Right ventricle myocardium superior (tissue), 1 donor: ENCODE measurements around the gene SPAG17. TPM values are rescaled to one million over a fixed set of nuclear protein-coding genes. Genes with fewer than 3 reads are reported as not detected.

ENCODE experiments used
- ATAC-seq: fragments of 200-7000 bp; cut with Tn5 transposase; one replicate; pipeline ENCODE4 v1.9.1; 2020; ENCODE audit warnings: mild to moderate bottlenecking; ENCODE audit not compliant: poor library complexity
- DNase-seq: peaks from one replicate; pipeline ENCODE4 v3.0.0-alpha.2; 2020
- intact Hi-C: fragments of 100-400 bp; cut with DNase I; formaldehyde crosslinking; loops from one replicate; pipeline ENCODE4 v1.11.2; 2022
- total RNA-seq: library from RNA; stranded (reverse); fragmentation: NEBNext Ultra II Directional; extraction: Animal tissue kit (Norgen Biotek cat#: 25700); gene quantifications from one replicate; pipeline ENCODE4 v1.2.1, GENCODE V29; 2021
- donor health status: DM: no; HTN: yes; CAD: no; lungs with severe emphysema.

The SPAG17 gene
- total RNA-seq, 1 donor from 2014 or later, result not detected

GRCh38 chr1:118183586-118183985, 1.4 kb downstream of the SPAG17 start:
- intact Hi-C loops, result no loop called here

GRCh38 chr1:118177998-118178397, 7.0 kb downstream of the SPAG17 start:
- ATAC-seq, result no peak
- intact Hi-C loops, result no loop called here
- no peak for DNase-seq

More at GRCh38 chr1:118183586-118183985, 1.4 kb downstream of the SPAG17 start:
- DNase-seq (no peak), ATAC-seq (no peak)

DNA sequence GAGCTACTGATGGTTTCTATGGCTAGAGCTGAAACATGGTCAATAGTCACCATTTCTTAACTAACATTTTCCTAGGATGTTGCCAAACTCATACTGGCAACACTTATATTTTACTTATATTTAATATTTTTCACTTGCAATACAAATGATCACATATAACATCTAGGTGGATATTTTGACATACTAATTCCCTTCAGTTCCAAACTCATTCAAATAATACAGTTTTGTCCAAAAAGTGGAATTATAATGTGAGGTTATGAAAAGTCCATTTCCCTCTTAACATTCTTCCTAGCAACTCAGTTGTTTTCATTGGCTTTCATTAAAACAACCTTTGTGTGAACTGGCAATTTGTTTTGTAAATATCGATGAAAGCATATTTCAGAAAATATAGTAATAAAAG, 16.0 kb downstream of the SPAG17 start:
- no peak for DNase-seq
- no peak for ATAC-seq
- intact Hi-C loops, result no loop called here

- DNase-seq, result no peak
- ATAC-seq, result no peak
- intact Hi-C loops, result no loop called here
These were observed 24.2 kb downstream of the SPAG17 start for GRCh38 chr1:118160806-118161205.

DNA sequence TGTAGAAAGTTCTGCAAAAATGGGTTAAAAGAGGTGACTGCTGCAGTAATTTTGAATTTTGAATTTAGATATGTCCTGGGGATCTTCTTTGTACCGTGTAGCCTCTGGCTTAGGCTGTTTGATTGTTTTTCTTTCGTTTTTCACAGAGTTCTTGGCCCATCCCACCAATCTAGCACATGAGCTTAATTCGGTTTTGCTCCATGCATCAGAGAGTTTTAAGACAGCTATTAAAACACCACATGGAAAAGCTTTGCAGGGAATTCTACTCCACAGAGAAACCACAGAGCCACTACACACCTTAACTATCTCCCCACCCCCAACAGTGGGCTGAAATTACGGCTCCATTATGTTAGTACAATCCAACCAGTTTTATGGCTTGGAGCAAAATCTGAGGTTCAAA, 25.5 kb downstream of the SPAG17 start:
- intact Hi-C loops, result no loop called here
- DNase-seq, result no peak
- ATAC-seq, result no peak

GRCh38 chr1:118158924-118159323, 26.1 kb downstream of the SPAG17 start:
- DNase-seq (no peak), ATAC-seq (no peak)
- intact Hi-C loops, result no loop called here

DNA sequence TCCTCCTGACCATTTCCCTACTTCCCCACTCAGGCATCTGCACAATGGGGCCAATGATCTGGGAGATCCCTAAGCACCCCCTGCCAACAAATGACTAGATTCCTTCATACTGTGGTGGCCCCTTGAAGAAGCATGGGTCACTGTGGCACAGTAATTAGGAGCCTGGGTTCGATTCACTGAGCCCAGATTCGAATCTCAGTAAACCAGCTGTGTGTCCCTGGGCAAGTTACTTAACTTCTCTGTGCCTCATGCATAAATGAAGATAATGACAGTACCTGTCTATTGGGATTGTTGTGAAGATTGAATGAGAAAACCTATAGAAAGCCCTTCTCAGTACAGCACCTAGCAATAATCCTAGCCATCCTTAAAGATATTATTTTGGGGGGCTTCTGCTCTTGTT, 27.5 kb downstream of the SPAG17 start:
- intact Hi-C loops, result no loop called here
- no peak for ATAC-seq
- no peak for DNase-seq

- ATAC-seq, result no peak
- intact Hi-C loops, result no loop called here
- no peak for DNase-seq
These were observed 29.9 kb downstream of the SPAG17 start for GRCh38 chr1:118155106-118155505.

GRCh38 chr1:118154220-118154619, 30.8 kb downstream of the SPAG17 start:
- DNase-seq, result no peak
- intact Hi-C loops, result loop anchor here (5.0 kb wide), 1 partner anchor 853 kb away; no protein-coding TSS in a partner anchor
- ATAC-seq, result no peak

GRCh38 chr1:118151312-118151937, 33.6 kb downstream of the SPAG17 start:
- ATAC-seq (no peak), DNase-seq (peak; percentile 49)
- intact Hi-C loops, result loop anchor here (5.0 kb wide), 1 partner anchor 856 kb away; no protein-coding TSS in a partner anchor

DNA sequence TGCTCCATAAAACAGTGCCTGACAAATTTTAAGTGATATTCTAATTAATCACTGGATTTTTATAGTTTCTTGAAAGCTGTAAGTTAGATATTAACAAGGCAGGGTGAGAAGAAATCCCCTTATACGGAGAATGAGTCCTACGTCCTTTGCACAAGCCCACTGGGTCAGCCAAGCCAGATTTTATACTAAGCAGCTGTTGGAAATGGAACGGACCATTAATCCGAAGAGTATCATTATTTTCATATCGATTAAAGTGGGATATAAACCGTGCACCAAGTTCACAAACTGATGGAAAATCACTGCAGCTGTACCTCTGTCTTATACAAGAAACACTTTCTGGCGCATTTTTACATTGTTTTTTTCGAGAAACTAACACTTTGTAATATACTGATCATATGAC, 35.2 kb downstream of the SPAG17 start:
- ATAC-seq (no peak), DNase-seq (no peak)
- intact Hi-C loops, result loop anchor here (5.0 kb wide), 1 partner anchor 858 kb away; no protein-coding TSS in a partner anchor

DNA sequence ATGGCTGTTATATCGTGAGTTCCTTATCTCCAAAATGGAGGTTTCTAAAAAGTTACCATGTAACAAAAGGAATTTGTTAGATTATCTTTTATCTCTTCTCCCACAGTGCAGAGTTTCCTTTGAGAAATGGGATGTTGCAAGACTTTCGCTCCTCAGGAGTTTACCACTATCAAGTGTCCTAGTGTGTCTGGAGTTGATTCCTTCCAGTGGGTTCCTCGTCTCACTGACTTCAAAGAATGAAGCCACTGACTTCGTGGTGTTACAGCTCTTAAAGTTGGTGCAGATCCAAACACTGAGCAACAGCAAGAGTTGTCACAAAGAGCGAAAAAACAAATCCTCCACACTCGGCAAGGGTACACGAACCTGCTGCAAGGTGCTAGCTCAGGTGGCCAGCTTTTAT, 37.0 kb downstream of the SPAG17 start:
- ATAC-seq (no peak), DNase-seq (no peak)
- intact Hi-C loops, result no loop called here

- no peak for ATAC-seq
These were observed 37.5 kb downstream of the SPAG17 start for GRCh38 chr1:118147522-118147921.

DNA sequence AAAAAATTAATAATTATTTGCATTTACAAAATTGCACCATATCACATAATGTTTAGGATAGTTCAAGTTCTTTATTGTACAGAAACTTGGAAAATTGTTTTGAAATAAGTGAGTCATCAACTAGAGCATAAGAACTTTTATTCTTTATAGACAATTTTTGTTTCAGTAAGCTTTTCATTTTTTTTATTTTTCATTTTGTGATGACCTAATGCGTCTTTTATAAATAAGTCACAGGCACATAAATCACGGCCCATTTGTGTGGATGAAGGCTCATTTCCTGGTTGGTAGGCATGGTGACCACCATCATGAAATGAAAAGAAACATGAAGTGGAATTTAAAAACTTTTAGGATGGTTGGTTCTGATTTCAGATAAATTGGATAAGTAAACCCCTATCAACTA, 39.3 kb downstream of the SPAG17 start:
- ATAC-seq, result no peak
- intact Hi-C loops, result no loop called here

More at GRCh38 chr1:118147522-118147921, 37.5 kb downstream of the SPAG17 start:
- intact Hi-C loops, result no loop called here
- no peak for DNase-seq

DNA sequence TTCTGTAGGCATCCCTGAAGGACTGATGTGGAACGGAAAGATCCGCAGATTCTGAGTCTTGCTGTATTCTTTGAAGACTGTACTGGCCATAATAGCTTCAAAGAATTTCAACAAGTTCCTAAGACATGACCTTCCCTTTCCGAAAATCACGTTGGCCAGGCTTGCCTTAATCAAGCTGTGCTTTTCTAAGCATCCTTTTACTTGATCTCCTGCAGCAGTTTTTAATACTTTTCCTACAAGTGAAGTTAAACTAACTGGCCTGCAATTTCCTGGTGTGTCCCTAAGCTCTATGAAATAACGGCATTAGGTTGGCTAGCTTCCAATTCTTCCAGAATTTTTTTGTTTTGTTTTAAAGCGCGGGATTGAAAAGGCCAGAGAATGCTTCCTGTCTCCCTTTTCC, 40.3 kb downstream of the SPAG17 start:
- intact Hi-C loops, result no loop called here
- DNase-seq, result no peak
- no peak for ATAC-seq

More for the DNA sequence above, 39.3 kb downstream of the SPAG17 start:
- no peak for DNase-seq

- no peak for ATAC-seq
- no peak for DNase-seq
- intact Hi-C loops, result no loop called here
These were observed 41.2 kb downstream of the SPAG17 start for GRCh38 chr1:118143831-118144230.

- ATAC-seq (no peak), DNase-seq (no peak)
- intact Hi-C loops, result no loop called here
These were observed 41.9 kb downstream of the SPAG17 start for GRCh38 chr1:118143121-118143520.

GRCh38 chr1:118142546-118142945, 42.5 kb downstream of the SPAG17 start:
- ATAC-seq, result no peak
- intact Hi-C loops, result no loop called here
- DNase-seq, result no peak

DNA sequence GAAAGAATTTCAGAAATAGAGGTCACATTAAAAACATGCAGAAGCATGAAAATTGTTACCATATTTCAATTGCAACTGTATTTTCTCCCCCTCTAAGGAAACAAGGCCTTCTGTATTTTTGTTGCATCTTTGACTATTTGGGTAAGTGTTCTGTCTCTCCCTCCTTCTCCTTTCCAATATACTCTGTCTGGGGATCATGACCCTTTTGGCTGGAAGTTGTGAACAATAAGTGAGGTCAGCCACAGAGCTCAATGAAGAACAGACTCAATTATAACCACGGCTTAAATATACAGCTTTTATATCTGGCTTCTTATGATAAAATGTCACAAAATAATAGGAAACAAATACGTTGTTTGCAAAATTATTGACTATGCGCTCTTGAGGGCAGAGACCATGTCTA, 47.1 kb downstream of the SPAG17 start:
- intact Hi-C loops, result no loop called here
- ATAC-seq, result no peak
- no peak for DNase-seq

GRCh38 chr1:118136187-118136941, 48.7 kb downstream of the SPAG17 start:
- intact Hi-C loops, result no loop called here
- no peak for DNase-seq
- ATAC-seq, result no peak
